Stimulated activated naive CD4-positive, alpha-beta T cell treated with Interleukin-2 at 50 U/mL for 16 hours (primary cell): ENCODE results near the gene BIRC6.
"Not testable (repeated sequence)": the region's sequence is repeated elsewhere in the genome, so short reads cannot be mapped to it uniquely, and the experiment has no call there.

ENCODE experiments used
- DNase-seq: peaks from one replicate; lab custom pipeline; 2025; lab: John Stamatoyannopoulos, UW

Gene BIRC6, protein sequence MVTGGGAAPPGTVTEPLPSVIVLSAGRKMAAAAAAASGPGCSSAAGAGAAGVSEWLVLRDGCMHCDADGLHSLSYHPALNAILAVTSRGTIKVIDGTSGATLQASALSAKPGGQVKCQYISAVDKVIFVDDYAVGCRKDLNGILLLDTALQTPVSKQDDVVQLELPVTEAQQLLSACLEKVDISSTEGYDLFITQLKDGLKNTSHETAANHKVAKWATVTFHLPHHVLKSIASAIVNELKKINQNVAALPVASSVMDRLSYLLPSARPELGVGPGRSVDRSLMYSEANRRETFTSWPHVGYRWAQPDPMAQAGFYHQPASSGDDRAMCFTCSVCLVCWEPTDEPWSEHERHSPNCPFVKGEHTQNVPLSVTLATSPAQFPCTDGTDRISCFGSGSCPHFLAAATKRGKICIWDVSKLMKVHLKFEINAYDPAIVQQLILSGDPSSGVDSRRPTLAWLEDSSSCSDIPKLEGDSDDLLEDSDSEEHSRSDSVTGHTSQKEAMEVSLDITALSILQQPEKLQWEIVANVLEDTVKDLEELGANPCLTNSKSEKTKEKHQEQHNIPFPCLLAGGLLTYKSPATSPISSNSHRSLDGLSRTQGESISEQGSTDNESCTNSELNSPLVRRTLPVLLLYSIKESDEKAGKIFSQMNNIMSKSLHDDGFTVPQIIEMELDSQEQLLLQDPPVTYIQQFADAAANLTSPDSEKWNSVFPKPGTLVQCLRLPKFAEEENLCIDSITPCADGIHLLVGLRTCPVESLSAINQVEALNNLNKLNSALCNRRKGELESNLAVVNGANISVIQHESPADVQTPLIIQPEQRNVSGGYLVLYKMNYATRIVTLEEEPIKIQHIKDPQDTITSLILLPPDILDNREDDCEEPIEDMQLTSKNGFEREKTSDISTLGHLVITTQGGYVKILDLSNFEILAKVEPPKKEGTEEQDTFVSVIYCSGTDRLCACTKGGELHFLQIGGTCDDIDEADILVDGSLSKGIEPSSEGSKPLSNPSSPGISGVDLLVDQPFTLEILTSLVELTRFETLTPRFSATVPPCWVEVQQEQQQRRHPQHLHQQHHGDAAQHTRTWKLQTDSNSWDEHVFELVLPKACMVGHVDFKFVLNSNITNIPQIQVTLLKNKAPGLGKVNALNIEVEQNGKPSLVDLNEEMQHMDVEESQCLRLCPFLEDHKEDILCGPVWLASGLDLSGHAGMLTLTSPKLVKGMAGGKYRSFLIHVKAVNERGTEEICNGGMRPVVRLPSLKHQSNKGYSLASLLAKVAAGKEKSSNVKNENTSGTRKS (N-terminal part only)

DNA sequence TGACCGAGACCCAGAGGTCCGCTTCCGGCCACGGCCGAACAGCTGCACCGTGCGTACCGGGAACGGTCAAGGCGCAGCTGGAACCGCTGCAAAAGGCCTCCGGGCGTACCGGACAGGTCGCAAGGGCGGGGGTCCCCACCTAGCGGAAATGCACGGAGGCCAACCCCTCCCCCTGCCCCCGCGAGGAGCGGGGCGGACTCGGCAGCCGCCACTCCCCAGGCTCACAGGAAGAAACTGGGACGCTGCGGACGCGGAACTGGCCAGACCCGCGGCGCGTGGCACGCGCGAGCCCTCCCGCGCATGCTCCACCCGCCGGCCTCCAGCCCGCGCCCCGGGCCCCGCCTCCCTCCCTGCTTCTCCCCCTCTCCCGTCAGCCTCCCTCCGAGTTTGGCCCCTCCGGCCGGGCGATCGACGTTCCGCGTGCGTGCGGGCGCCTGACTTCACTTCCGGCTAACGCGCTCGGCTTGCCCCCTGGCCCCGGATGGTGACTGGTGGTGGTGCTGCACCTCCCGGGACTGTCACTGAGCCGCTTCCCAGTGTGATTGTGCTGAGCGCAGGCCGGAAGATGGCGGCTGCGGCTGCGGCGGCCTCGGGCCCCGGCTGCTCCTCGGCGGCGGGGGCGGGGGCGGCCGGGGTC lies at the start of gene BIRC6:
Gene BIRC6, plus strand, starts transcription at position 343 of the 637 bp plus-strand sequence. Its CDS starts 139 bp downstream, at position 482.
- DNase-seq = peak; percentile 95

DNA sequence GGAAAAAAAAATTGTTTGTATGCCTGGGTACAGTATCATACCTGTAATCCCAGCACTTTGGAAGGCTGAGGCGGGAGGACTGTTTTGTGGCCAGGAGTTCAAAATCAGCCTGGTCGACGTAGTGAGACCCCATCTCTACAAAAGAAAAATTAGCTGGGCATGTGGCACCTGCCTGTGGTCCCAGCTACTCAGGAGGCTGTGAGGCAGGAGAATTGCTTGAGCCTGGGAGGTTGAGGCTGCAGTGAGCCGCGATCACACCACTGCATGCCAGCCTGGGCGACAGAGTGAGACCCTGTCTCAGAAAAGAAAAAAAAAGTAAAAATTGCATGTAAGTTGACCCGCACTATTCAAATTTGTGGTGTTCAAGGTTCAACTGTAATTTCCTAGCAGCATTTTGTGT lies 46.2 kb upstream of the BIRC6 start:
- DNase-seq = no peak

DNA sequence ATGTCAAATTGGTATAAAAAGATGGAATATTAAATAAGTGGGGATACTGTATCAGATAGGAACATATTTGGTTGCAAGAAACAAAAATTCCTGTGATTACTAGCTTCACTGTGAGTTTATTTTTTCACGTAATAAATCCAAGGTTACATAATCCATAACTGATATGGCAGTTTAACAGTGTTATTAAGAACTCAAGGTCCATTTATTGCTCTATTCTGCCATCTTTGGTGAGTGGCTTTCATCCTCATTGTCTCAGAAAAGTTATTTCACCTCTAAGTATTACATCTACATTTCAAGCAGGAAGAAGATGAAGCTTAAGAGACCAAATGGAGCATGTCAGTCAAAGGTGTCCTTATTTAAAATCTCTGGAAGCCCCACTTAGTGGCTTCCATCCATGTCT lies 41.9 kb upstream of the BIRC6 start:
- no peak for DNase-seq

DNA sequence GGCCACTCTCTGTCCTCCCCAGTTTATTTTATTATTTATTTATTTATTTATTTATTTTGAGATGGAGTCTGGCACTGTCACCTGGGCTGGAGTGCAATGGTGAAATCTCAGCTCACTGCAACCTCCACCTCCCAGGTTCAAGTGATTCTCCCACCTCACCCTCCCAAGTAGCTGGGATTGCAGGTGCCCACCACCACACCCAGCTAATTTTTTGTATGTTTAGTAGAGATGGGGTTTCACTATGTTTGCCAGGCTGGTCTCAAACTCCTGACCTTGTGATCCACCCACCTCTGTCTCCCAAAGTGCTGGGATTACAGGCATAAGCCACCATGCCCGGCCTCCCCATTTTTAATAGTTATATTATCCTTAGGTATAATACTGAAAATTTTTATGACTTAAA lies 28.1 kb upstream of the BIRC6 start:
- not testable (repeated sequence) for DNase-seq

DNA sequence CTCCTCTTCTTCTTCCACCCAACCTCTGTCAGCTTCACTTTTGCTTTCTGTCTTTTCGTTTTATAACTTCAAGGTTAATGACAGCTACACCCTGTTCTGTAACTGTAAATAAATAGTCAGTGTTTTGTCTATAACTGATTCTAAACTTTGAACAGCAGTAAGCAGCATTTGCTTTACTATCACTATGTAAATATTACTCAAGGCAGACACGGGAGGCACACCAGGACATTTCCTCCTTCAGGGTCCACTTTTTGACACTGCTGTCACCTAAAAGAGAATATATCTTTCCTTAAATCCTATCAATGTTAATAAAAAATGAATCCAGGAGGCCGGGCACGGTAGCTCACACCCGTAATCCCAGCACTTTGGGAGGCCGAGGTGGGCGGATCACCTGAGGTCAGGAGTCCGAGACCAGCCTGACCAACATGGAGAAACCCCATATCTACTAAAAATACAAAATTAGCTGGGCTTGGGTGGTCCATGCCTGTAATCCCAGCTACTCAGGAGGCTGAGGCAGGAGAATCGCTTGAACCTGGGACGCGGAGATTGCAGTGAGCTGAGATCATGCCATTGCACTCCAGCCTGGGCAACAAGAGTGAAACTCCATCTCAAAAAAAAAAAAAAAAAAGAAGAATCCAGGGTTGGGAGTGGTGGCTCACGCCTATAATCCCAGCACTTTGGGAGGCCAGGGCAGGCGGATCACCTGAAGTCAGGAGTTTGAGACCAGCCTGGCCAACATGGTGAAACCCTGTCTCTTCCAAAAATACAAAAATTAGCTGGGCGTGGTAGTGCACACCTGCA lies 27.4 kb upstream of the BIRC6 start:
- DNase-seq = not testable (repeated sequence)

DNA sequence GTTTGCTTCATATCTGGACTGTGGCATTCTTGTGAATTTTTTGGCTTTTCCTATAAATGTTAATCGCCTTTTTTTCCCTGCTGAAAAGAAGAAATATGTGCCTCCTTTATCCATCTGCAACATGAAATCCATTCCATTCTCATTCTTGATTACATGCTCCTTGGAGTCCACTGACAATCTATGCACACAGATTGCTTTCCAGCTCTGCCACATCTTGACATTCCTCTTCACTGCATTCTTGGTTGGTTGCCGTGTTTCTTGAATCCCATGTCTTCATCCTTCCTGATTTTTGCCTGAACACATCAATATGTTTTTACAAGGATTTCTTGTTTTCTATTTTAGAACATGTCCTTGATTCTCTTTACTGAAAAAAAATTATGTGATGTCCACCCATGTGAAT lies 26.7 kb upstream of the BIRC6 start:
- DNase-seq = no peak

DNA sequence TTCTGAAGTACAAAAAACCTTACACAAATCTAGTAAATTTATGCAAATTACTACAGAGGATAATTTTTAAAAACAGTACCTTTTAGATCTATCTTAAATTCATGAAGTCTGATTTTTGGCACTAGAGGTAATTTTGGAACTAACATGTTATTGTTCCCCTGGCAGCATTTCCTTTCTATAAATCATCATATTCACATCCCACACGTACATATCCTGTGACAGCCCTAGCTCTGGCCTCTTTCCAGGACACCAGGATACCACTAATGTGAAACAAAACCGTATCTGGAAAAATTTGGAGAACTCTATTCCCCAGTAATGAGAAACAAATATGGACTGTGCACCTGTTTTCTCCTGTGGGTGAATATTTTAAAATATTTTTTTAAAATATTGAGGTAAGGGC lies 14.0 kb upstream of the BIRC6 start:
- DNase-seq = no peak

DNA sequence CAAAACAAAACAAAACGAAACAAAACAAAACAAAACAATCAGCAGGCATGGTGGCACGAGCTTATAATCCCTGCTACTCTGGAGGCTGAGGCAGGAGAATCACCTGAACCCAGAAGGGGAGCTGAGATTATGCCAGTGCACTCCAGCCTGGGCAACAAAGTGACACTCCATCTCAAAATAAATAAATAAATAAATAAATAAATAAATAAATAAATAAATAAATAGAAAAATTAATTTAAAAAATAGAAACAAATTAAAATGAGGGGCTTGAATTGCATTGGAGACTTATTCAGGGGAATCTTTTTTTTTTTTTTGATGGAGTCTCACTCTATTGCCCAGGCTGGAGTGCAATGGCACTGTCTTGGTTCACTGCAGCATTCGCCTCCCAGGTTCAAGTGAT lies 6.0 kb upstream of the BIRC6 start:
- not testable (repeated sequence) for DNase-seq

DNA sequence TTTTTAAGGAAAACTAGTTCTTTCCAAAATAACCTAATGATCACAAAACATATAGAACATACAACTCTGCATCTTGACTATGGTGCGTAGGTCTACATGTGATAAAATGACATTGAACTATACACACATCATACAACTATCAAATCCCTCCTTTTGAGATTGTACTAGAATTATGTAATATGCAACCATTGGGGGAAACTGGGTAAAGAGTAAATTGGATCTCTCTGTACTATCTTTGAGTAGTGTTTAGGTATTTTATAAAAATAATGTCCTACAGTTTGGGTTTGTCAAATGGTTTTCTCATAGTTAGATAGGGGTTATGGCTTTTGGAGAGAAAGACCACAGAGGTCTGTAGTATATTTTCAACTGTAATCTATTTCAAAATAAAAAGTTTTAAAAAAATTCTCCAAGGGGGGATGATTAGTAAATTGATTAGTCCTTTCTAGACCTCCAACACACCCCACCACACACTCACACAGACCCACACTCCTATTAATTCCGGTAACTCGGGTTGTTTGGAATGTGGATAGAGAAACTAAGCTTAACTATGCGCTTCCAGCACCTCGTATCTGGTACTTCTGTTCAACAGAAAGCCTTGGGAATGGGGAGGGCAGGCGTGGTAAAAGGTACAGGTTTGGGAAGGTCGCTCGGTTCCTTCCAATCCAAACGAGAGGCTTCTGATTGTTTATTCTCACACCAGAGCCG lies 695 bp upstream of the BIRC6 start:
- DNase-seq = no peak

DNA sequence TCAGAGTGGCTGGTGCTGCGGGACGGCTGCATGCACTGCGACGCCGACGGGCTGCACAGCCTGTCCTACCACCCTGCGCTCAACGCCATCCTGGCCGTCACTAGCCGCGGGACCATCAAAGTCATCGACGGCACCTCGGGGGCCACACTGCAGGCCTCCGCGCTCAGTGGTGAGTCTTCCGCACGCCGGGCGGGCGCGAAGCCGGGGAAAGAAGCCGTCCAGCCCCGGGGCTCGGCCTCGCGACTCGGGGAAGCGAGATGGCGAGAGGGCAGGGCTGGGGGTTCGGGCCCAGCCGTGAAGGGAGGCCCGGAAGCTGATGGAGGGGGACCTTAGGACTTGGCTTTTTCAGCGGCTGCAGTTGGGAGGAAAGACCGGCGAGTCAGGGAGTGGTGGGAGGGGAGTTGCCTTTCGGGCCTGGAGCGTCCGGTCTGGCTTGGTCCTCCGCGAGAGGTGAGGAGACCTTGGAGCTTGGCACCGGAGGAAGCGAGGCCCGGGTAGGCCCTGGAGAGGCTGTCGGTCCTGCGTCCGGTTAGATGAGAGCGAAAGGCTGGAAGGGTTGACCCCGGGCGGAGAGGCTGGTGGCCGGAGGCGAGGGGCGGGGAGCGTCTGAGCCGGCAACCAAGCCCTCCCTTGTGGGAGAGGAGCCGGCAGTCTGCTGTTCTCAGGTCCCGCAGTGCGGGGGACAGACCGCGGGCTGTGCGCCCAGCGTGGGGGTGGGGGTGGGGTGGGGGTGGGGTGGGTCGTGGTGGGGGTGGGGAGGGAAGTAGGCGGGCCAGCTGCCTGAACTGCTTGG lies 691 bp downstream of the BIRC6 start:
- DNase-seq = peak; percentile 28

DNA sequence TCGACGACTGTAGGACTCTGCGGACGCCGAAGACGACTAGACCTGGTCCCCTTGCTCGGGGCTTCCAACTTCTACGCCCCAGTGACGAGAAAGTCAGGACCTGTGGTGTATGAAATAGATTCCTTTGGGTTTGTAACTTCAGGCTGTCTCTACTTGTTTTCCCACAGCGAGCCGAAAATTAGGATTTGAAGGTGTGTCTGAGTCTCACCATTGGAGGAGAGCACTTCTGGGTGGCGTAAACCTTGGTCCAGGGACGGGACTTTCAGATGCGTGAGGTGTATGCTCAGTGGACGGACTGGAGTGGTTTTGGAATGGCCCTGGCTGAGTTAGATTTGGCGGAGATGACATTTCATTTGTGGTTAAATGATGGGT lies 1.3 kb downstream of the BIRC6 start:
- DNase-seq = no peak

DNA sequence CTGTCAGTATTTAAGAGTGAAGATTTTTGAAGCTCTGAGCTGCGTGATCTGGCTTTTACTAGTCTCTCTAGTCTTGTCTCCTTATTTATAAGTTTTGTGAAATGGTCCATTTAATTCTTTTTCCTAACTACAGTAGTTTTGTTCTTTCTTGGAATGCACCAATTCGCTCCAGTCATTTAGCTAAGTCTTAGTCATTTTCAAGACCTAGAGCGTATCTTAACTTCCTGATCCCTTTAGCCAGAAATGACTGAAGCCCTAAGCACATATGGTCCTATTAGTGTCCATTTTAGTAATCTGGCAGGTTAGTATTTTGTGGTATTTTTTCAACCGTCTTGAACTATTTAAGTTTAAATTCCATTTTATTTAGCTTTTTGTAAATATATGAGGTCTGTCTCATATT lies 3.6 kb downstream of the BIRC6 start:
- DNase-seq = no peak

DNA sequence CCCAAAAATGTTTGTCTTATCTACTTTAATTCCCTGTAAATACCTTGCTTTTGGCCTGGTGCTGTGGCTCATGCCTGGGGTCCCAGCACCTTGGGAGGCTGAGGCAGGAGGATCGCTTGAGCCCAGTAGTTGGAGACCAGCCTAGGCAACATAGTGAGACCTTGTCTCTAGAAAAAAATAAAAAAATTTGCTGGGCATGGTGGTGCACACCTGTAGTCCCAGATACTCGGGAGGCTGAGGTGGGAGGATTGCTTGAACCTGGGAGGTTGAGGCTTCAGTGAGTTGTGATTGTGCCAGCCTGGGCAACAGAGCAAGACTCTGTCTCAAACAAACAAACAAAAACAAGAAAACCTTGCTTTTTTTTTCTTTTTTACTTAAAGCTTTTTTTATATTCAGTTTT lies 6.2 kb downstream of the BIRC6 start:
- not testable (repeated sequence) for DNase-seq

DNA sequence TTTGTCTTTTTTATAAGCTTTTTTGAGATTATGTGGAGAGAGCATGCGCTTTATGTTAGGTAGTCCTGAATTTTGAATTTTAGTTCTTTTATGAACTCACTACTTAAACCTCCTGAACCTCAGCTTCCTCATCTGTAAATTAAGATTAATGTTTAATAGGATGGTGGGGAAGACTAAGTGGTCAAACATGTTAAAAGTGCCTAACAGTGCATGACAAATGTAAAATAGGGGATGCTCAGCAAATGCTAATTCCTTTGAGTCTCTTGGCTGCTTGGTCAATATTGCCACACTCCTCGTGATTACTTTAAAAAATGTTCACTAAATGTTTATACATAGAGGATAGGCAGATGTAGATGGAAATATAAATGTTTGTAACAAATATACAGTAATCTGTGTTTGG lies 6.8 kb downstream of the BIRC6 start:
- DNase-seq = no peak

DNA sequence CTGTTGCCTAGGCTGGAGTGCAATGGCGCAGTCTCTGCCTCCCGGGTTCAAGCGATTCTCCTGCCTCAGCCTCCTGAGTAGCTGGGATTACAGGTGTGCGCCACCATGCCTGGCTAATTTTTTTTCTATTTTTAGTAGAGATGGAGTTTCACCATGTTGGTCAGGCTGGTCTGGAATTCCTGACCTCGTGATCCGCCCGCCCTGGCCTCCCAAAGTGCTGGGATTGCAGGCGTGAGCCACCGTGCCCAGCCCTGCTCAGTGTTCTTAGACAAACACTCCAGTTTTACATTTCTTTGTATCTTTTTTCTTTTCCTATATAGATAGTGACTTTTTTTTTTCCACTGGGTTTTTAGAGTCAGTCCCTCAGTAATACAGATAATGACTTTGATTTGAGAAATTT lies 7.5 kb downstream of the BIRC6 start:
- not testable (repeated sequence) for DNase-seq

DNA sequence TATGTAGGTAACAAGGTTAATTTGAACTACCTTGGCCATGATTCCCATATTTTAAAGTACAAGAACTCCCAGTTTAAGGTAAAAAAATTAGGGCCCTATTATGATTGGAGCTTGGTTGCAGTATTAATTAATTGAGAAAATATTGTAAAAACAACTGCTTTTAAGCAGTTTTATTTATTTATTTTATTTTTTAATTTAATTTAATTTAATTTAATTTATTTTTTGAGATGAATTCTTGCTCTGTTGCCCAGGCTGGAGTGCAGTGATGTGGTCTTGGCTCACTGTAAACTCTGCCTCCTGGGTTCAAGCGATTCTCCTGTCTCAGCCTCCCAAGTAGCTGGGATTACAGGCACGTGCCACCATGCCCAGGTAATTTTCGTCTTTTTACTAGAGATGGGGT lies 8.9 kb downstream of the BIRC6 start:
- not testable (repeated sequence) for DNase-seq

DNA sequence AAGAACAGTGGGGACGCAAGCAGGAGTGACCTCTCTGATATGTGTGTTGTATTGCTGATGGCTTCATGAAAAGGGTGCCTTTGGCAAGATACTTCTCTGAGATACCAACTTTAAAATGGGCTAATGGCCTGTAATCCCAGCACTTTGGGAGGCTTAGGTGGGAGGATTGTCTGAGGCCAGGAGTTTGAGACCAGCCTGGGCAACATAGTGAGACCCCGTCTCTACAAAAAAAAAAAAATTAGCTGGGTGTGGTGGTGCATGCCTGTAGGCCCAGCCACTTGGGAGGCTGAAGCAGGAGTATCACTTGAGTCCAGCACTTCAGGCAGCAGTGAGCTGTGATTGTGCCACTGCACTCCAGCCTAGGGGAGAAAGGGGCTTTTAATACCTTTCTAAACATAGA lies 9.8 kb downstream of the BIRC6 start:
- DNase-seq = no peak

DNA sequence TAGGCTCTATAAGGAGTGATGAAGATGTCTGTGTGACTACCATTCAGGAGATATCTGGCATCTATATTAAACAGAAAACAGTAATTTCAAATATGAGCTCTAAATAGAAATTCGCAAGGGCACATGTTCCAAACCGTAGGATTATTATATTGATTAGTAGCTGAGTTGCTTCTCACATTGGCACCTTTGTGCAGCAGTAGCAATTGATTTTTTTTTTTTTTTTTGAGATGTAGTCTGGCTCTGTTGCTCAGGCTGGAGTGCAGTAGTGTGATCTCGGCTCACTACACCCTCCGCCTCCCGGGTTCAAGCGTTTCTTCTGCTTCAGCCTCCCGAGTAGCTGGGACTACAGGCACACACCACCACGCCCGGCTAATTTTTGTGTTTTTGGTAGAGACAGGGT lies 12.4 kb downstream of the BIRC6 start:
- no peak for DNase-seq

DNA sequence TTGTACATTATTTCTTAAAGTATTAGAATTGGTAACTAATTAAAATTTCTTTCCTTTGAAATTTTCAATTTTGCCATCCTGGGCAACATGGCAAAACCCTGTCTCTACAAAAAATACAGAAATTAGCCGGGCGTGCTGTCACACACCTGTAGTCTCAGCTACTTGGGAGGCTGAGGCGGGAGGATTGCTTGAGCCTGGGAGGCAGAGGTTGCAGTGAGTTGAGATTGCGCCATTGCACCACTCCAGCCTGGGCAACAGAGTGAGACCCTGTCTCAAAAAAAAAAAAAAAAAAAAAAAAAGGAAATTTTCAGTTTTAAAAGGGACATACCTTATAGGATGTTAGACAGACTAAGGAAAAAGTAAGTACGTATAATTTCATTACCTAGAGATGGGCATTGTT lies 14.1 kb downstream of the BIRC6 start:
- not testable (repeated sequence) for DNase-seq
